WERI-Rb-1 (cell line): ENCODE data around the gene IGF1R.

Source experiments
- DNase-seq: peaks from one replicate; pipeline ENCODE4 v3.0.0-alpha.2; 2020
- H3K27ac ChIP-seq: fragments of 250-450 bp; sonication (Bioruptor Pico); 2 replicates; pipeline ENCODE4 v1.5.1; 2020; ENCODE audit warnings: mild to moderate bottlenecking, moderate library complexity
- H3K27me3 ChIP-seq: fragments of 250-450 bp; sonication (Bioruptor Pico); 2 replicates; pipeline ENCODE4 v1.5.1; 2021; ENCODE audit warnings: mild to moderate bottlenecking, low read depth, moderate library complexity; ENCODE audit not compliant: insufficient read depth, severe bottlenecking
- H3K36me3 ChIP-seq: fragments of 250-450 bp; sonication (Bioruptor Pico); 2 replicates; pipeline ENCODE4 v1.5.1; 2020; ENCODE audit warnings: mild to moderate bottlenecking, moderate library complexity
- H3K4me3 ChIP-seq: 2 replicates; pipeline ENCODE4 v1.5.1; 2011; ENCODE audit warnings: low read depth, mild to moderate bottlenecking, control low read depth, low read length
- H3K9me3 ChIP-seq: fragments of 250-450 bp; sonication (Bioruptor Pico); 2 replicates; pipeline ENCODE4 v1.5.1; 2021; ENCODE audit warnings: mild to moderate bottlenecking, moderate library complexity; ENCODE audit not compliant: severe bottlenecking
- TF ChIP-seq, protein P1 (sequence below): IDR thresholded peaks from 2 replicates; pipeline ENCODE4 v1.5.1; 2011; ENCODE audit warnings: low read depth, mild to moderate bottlenecking, control low read depth, inconsistent platforms, low read length

IGF1R gene

DNA sequence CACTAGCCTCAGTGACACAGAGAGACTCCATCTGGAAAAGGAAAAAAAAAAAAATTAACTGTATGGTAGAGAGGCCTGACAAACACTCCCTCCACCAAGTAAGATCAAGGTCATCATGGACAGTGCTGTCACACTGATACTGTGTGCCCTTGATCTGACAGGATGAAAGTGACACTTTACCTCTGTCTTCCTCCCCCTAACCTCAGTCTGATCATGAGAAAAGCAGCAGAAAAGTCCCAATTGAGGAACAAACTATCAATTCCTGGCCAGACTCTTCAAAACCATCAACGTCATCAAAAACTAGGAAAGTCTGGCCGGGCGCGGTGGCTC is 332.5 kb downstream of the IGF1R start:
- DNase-seq: no peak
- H3K27ac ChIP-seq: no peak overlapping the region
- TF ChIP-seq, protein P1, sequence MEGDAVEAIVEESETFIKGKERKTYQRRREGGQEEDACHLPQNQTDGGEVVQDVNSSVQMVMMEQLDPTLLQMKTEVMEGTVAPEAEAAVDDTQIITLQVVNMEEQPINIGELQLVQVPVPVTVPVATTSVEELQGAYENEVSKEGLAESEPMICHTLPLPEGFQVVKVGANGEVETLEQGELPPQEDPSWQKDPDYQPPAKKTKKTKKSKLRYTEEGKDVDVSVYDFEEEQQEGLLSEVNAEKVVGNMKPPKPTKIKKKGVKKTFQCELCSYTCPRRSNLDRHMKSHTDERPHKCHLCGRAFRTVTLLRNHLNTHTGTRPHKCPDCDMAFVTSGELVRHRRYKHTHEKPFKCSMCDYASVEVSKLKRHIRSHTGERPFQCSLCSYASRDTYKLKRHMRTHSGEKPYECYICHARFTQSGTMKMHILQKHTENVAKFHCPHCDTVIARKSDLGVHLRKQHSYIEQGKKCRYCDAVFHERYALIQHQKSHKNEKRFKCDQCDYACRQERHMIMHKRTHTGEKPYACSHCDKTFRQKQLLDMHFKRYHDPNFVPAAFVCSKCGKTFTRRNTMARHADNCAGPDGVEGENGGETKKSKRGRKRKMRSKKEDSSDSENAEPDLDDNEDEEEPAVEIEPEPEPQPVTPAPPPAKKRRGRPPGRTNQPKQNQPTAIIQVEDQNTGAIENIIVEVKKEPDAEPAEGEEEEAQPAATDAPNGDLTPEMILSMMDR: no peak

GRCh38 chr15:98981851-98982722 is 333.7 kb downstream of the IGF1R start:
- DNase-seq: no peak
- peaks cover 10% of the 10 kb centered on the region for H3K9me3 ChIP-seq
- H3K36me3 ChIP-seq: no peaks in the 10 kb centered on the region
- no peak overlapping the region for H3K4me3 ChIP-seq
- H3K27ac ChIP-seq: no peak overlapping the region
- no peaks in the 10 kb centered on the region for H3K27me3 ChIP-seq
- TF ChIP-seq, protein P1: no peak

More for the DNA sequence above, 332.5 kb downstream of the IGF1R start:
- H3K4me3 ChIP-seq: no peak overlapping the region
- H3K36me3 ChIP-seq: no peaks in the 10 kb centered on the region
- no peaks in the 10 kb centered on the region for H3K9me3 ChIP-seq
- H3K27me3 ChIP-seq: no peaks in the 10 kb centered on the region

GRCh38 chr15:98983334-98983733 is 335.0 kb downstream of the IGF1R start:
- Histone ChIP-seq H3K27me3 (no peaks in the 10 kb centered on the region), H3K4me3 (no peak overlapping the region), H3K36me3 (no peaks in the 10 kb centered on the region), H3K9me3 (peaks cover 10% of the 10 kb centered on the region), H3K27ac (no peak overlapping the region)
- TF ChIP-seq, protein P1: no peak
- no peak for DNase-seq

- H3K9me3 ChIP-seq: peaks cover 10% of the 10 kb centered on the region
- DNase-seq: no peak
- H3K27ac ChIP-seq: no peak overlapping the region
- TF ChIP-seq, protein P1: no peak
- no peaks in the 10 kb centered on the region for H3K36me3 ChIP-seq
- H3K27me3 ChIP-seq: no peaks in the 10 kb centered on the region
- H3K4me3 ChIP-seq: no peak overlapping the region
Measured at GRCh38 chr15:98986281-98986680, 337.9 kb downstream of the IGF1R start.

GRCh38 chr15:98994892-98995291 is 346.6 kb downstream of the IGF1R start:
- Histone ChIP-seq H3K36me3 (no peaks in the 10 kb centered on the region), H3K27ac (no peak overlapping the region), H3K4me3 (no peak overlapping the region), H3K9me3 (peaks cover 11% of the 10 kb centered on the region), H3K27me3 (no peaks in the 10 kb centered on the region)
- TF ChIP-seq, protein P1: no peak
- no peak for DNase-seq

GRCh38 chr15:98996169-98996568 is 347.8 kb downstream of the IGF1R start:
- Histone ChIP-seq H3K27me3 (no peaks in the 10 kb centered on the region), H3K36me3 (no peaks in the 10 kb centered on the region)
- TF ChIP-seq, protein P1: no peak

More at GRCh38 chr15:98996169-98996568, 347.8 kb downstream of the IGF1R start:
- no peak overlapping the region for H3K4me3 ChIP-seq
- no peak overlapping the region for H3K27ac ChIP-seq
- H3K9me3 ChIP-seq: peaks cover 11% of the 10 kb centered on the region
- DNase-seq: no peak
